Activated CD4-positive, alpha-beta T cell treated with anti-CD3 and anti-CD28 coated beads for 1 hour (primary cell): ENCODE results near the gene MBOAT2.

Experiments
- DNase-seq: peaks from one replicate; pipeline ENCODE4 v3.0.0-alpha.2; 2020

MBOAT2 gene

GRCh38 chr2:8850845-8851487, 152.5 kb downstream of the MBOAT2 start:
- no peak for DNase-seq

DNA sequence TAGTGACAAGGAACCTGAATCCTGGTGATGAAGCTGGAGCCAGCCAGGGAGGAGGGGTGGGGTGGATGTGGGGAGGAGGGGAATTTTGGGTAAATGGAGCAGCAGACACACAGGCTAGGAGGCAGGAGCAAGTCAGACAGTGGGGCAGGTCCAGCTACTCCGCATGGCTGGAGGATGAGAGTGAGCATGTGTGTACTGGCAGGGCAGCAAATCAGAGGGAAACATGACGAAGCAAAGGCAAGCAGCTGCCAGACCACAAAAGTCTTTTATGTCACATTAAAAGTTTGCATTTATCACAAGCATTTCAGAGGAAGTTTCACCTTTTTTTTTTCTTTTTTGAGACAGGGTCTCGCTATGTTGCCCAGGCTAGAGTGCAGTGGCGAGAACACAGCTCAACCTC, 154.2 kb downstream of the MBOAT2 start:
- DNase-seq: no peak

DNA sequence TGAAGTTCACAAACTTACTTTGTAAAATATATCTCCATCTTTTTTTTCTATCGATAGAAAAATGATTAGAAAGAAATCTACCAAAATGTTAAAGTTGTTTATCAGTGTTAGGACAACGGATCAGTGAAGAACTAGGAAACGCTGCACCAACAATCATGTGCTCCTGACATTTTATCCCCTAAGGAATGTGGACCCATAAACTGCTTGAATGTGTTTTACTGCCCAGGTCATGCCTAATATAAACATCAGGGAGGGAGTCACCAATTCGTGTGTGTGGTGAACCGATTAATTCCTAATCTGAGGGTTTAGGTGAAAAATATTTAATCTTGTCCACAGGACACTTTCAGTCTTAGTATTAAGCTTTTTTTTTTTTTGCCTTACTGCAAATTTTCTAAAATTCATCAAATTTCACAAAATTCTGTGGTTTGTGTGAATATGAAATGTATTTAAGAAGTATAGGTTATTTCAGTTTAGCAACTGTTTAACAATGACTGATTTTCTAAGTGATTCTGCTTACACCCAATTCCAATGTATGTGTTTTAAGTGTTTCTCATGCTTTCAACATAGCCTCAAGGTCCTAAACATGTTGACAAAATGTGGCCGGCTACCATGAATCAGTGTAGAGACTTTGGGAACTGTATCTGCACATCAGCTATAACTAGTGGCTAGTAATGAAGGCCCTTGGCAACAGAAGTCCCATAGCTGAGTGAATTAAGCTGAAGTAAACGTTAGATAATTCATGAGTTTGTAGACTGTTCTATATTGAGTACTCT, 155.0 kb downstream of the MBOAT2 start:
- no peak for DNase-seq

DNA sequence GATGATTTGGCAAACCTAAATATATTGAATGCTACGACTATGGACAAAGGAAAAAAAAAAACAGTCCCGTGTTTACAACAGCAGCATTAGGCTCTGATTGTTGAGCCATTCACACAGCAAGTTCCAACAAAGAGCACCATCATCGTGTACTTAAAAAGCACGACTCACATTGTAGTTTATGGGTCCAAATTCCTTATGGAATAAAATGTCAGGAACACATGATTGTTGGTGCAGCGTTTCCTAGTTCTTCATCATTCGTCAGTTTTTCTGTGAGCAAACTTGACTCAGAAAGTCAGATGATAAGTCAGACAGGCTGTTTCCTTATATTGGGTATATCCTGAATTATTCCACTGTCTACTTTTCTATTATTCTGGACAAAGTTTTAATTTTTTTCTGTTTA, 156.1 kb downstream of the MBOAT2 start:
- DNase-seq: no peak

GRCh38 chr2:8841932-8842331, 161.6 kb downstream of the MBOAT2 start:
- DNase-seq: no peak

- DNase-seq: no peak
Observed at GRCh38 chr2:8840475-8841091, 162.9 kb downstream of the MBOAT2 start.

- no peak for DNase-seq
Observed at GRCh38 chr2:8839189-8839965, 164.1 kb downstream of the MBOAT2 start.

DNA sequence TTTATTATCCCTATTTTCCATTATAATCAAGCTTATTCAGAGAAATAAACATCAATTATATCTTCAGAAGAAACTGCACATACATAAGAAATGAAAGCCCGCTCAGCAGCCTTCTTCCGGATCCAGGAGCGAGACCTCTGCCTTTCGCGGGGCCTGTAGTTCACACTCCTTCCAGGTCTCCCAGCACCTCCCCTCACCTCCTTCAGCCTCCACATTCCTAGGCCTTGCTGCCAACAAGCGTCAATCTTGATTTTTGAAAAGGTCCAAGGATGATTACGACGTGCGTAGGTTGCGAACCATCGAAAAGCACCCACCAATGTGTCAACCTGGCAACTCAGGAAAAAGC, 165.7 kb downstream of the MBOAT2 start:
- no peak for DNase-seq

- DNase-seq: peak; percentile 79
Observed at GRCh38 chr2:8836971-8837794, 166.3 kb downstream of the MBOAT2 start, which contains the start of gene KIDINS220. KIDINS220 (minus strand) TSS chr2:8837613; CDS start chr2:8827093, 10,520 bp downstream.

DNA sequence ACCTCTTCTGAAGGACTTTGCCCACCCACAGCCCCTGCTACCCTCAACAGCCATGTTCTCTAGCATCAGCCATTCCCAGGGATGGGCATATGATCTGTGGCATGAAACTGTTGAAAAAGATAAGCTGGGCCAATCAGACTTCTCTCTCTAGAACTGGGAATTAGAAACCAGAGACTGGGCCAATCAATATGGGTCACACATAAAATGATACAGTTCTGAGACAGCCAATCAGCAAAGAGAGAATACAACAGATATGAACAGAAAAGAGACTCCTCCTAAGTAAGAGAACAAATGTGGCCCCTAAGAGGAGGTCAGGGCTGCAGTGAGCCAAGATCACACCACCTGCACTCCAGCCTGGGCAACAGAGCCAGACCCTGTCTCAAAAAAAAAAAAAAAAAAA, 168.2 kb downstream of the MBOAT2 start:
- no peak for DNase-seq

GRCh38 chr2:8833853-8834252, 169.6 kb downstream of the MBOAT2 start:
- no peak for DNase-seq

DNA sequence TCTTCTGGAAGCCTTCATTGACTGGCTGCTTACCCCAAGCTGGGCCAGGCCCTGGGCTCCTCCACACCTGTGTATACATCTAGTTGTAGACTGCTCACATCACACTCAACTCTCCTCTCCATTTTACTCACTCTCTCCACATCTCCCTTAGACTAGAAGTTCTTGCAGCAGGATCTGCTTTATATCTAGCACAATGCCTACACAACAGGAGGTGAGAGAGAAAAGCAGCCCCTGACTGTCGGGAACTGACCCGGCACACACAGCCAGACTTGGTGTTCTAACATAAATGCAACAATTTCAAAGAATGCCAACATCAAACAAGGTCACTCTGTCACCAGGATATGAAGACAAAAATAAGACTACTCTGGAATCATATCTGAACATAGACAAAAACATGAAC, 172.0 kb downstream of the MBOAT2 start:
- no peak for DNase-seq

DNA sequence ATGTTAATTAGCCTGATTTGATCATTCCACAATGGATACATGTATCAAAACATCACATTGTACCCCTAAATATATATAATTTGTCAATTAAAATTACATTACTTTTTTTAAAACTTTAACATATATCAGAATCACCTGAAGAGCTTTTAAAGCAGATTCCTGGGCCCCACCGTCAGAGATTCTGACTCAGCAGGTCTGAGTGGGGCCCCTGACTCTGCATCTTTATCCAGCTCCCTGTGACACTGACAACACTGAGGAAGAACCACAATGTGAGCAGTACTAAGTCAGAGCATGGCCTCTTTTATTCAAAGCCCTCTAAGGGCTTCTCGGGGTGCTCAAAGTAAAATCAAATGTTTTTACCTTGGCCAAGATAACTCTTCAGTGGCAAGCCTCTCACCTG, 175.8 kb downstream of the MBOAT2 start:
- no peak for DNase-seq

DNA sequence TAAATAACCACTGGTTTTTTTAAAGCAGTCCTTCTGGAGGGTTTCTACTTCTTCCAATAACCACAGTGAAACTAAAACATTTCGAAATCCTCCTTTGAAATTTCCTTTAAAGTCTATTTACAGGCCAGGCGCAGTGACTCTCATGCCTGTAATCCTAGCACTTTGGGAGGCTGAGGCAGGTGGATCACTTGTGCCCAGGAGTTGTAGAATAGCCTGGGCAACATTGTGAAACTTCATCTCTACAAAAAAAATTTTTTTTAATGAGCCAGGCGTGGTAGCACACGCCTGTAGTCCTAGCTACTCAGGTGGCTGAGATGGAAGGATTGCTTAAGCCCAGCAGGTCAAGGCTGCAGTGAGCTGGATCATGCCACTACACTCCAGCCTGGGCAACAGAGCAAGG, 181.3 kb downstream of the MBOAT2 start:
- no peak for DNase-seq

DNA sequence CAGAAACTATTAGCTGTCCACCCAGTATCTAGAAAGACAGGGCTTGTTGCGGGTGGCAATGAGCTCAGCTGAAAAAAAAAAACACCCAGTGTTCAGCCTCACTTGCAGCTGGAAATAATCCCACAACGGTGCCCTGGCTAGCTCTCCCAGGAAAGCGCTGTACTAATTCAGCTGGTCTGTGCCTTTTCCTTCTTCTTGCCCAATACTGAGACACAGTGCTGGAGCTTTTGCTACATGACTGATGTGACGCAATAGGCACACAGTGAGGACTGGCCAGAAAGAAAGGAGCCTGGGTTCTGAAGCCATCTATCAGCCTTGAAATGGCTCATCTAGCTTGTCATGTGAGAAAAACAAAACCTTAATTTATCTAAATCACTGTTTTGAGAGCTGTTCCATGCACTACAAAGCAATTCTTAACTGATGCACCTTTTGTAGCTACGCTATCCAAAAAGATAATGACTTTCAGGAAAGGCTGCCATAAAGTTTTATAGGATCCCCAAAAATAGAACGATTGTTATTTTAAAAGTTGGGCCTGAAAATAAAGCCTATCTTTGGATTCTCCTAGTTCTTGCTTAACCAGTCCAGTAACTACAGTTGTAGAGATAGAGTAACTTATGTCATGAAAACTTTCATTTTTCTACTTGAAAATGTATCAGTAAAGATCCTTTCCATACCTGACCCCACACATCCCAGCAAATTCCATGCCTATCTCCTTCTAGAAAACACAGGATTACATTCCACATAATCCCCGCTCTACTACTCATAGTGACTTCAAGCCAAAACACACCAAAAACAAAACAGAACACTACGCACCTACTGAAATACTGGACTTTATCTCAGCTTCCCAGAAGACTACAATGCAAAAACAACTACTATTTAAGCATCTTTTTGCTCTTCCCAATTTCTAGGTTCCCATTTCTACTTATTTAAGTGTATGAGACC, 181.9 kb downstream of the MBOAT2 start:
- no peak for DNase-seq

DNA sequence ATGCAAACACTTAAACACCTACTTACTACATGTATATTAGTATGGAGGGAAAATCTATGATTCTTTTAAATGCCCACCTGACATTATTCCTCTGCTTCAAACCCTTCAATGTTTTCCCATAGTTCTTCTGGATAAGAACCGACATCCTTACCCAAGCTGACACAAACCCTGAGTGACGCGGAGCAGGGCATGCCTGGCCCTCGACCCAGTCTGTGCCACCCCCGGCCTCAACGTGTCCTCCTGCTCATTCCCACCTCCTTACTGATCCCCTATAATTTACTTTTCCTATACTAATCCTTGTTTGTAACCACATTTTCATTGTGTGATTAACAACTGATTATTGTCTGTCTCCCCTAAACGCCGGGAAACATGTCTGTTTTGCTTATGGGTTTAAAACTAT, 183.5 kb downstream of the MBOAT2 start:
- no peak for DNase-seq

GRCh38 chr2:8819194-8819593, 184.3 kb downstream of the MBOAT2 start:
- no peak for DNase-seq

- DNase-seq: no peak
Observed at GRCh38 chr2:8817221-8817620, 186.3 kb downstream of the MBOAT2 start.

- DNase-seq: no peak
Observed at GRCh38 chr2:8806885-8807704, 196.4 kb downstream of the MBOAT2 start.
